ENCODE measurements around the gene CDKN2A.

Gene CDKN2A

DNA sequence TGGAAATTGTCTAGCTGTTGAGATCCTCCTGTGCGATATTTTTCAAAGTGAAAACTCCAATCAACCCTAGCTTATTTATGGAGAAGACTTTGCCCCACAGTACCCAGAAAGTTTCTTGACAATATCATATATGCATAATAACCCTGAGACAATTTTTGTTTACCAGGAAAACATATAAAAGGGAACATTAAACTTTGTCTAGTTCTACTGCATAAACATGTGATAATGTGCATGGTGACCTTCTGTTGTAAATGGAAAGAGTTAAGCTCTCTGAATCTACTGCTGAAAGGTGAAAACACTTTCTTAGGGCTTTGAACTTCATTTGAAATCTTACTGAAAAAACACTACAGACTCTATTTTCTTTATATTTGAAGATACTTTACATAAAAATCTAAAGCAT lies 47.2 kb upstream of the CDKN2A start:
- Histone ChIP-seq H3K36me3 (ENCODE audit: insufficient read depth, low read length) (no peaks in the 10 kb centered on the region), H2AFZ (ENCODE audit: low read length) (no peak overlapping the region), H3K9ac (ENCODE audit: low read depth, low read length, poor library complexity, severe bottlenecking) (no peak overlapping the region), H3K9me3 (ENCODE audit: insufficient read depth, low read depth, low read length) (no peaks in the 10 kb centered on the region), H3K4me2 (ENCODE audit: low read depth, low read length, poor library complexity, severe bottlenecking) (no peak overlapping the region), H3K79me2 (ENCODE audit: insufficient read depth, low read length) (no peaks in the 10 kb centered on the region), H3F3A (ENCODE audit: low read depth) (no peaks in the 10 kb centered on the region), H3K4me1 (ENCODE audit: insufficient read depth, low read length, poor library complexity, severe bottlenecking) (peaks cover 19% of the 10 kb centered on the region), H3K27me3 (ENCODE audit: insufficient read depth, low read length, poor library complexity, severe bottlenecking) (no peaks in the 10 kb centered on the region), H3K9me2 (replicated peaks; ENCODE audit: low read depth, low read length) (no peaks in the 10 kb centered on the region), H4K20me1 (ENCODE audit: insufficient read depth, low read length, poor library complexity, severe bottlenecking) (no peaks in the 10 kb centered on the region), H3K4me3 (ENCODE audit: low read length, poor library complexity, severe bottlenecking) (no peak overlapping the region)
- TF ChIP-seq, protein P1, sequence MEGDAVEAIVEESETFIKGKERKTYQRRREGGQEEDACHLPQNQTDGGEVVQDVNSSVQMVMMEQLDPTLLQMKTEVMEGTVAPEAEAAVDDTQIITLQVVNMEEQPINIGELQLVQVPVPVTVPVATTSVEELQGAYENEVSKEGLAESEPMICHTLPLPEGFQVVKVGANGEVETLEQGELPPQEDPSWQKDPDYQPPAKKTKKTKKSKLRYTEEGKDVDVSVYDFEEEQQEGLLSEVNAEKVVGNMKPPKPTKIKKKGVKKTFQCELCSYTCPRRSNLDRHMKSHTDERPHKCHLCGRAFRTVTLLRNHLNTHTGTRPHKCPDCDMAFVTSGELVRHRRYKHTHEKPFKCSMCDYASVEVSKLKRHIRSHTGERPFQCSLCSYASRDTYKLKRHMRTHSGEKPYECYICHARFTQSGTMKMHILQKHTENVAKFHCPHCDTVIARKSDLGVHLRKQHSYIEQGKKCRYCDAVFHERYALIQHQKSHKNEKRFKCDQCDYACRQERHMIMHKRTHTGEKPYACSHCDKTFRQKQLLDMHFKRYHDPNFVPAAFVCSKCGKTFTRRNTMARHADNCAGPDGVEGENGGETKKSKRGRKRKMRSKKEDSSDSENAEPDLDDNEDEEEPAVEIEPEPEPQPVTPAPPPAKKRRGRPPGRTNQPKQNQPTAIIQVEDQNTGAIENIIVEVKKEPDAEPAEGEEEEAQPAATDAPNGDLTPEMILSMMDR (conservative IDR thresholded peaks at IDR 0.05; ENCODE audit: low read length): no peak
- no peak for TF ChIP-seq EZH2phosphoT487 (IDR thresholded peaks at IDR 0.05; ENCODE audit: borderline replicate concordance)

GRCh38 chr9:22040760-22041159 lies 46.6 kb upstream of the CDKN2A start:
- Histone ChIP-seq H3K79me2 (ENCODE audit: insufficient read depth, low read length) (no peaks in the 10 kb centered on the region), H3K4me2 (ENCODE audit: low read depth, low read length, poor library complexity, severe bottlenecking) (no peak overlapping the region), H3K27me3 (ENCODE audit: insufficient read depth, low read length, poor library complexity, severe bottlenecking) (no peaks in the 10 kb centered on the region), H3K36me3 (ENCODE audit: insufficient read depth, low read length) (no peaks in the 10 kb centered on the region), H4K20me1 (ENCODE audit: insufficient read depth, low read length, poor library complexity, severe bottlenecking) (no peaks in the 10 kb centered on the region), H3K9me3 (ENCODE audit: insufficient read depth, low read depth, low read length) (no peaks in the 10 kb centered on the region), H3K9ac (ENCODE audit: low read depth, low read length, poor library complexity, severe bottlenecking) (no peak overlapping the region), H2AFZ (ENCODE audit: low read length) (no peak overlapping the region), H3K9me2 (replicated peaks; ENCODE audit: low read depth, low read length) (no peaks in the 10 kb centered on the region), H3F3A (ENCODE audit: low read depth) (no peaks in the 10 kb centered on the region), H3K4me1 (ENCODE audit: insufficient read depth, low read length, poor library complexity, severe bottlenecking) (peaks cover 20% of the 10 kb centered on the region), H3K4me3 (ENCODE audit: low read length, poor library complexity, severe bottlenecking) (no peak overlapping the region)
- TF ChIP-seq, protein P1 (conservative IDR thresholded peaks at IDR 0.05; ENCODE audit: low read length): no peak
- TF ChIP-seq EZH2phosphoT487 (IDR thresholded peaks at IDR 0.05; ENCODE audit: borderline replicate concordance): no peak

- no peak for TF ChIP-seq EZH2phosphoT487 (IDR thresholded peaks at IDR 0.05; ENCODE audit: borderline replicate concordance)
- TF ChIP-seq, protein P1 (conservative IDR thresholded peaks at IDR 0.05; ENCODE audit: low read length): no peak
- H4K20me1 ChIP-seq (ENCODE audit: insufficient read depth, low read length, poor library complexity, severe bottlenecking): no peaks in the 10 kb centered on the region
- no peaks in the 10 kb centered on the region for H3K27me3 ChIP-seq (ENCODE audit: insufficient read depth, low read length, poor library complexity, severe bottlenecking)
- H3K79me2 ChIP-seq (ENCODE audit: insufficient read depth, low read length): no peaks in the 10 kb centered on the region
- H3K4me3 ChIP-seq (ENCODE audit: low read length, poor library complexity, severe bottlenecking): no peak overlapping the region
- H3F3A ChIP-seq (ENCODE audit: low read depth): no peaks in the 10 kb centered on the region
- no peaks in the 10 kb centered on the region for H3K9me2 ChIP-seq (replicated peaks; ENCODE audit: low read depth, low read length)
- H3K9me3 ChIP-seq (ENCODE audit: insufficient read depth, low read depth, low read length): no peaks in the 10 kb centered on the region
- no peaks in the 10 kb centered on the region for H3K36me3 ChIP-seq (ENCODE audit: insufficient read depth, low read length)
- H2AFZ ChIP-seq (ENCODE audit: low read length): no peak overlapping the region
- H3K4me1 ChIP-seq (ENCODE audit: insufficient read depth, low read length, poor library complexity, severe bottlenecking): peaks cover 32% of the 10 kb centered on the region
- H3K4me2 ChIP-seq (ENCODE audit: low read depth, low read length, poor library complexity, severe bottlenecking): no peak overlapping the region
- H3K9ac ChIP-seq (ENCODE audit: low read depth, low read length, poor library complexity, severe bottlenecking): no peak overlapping the region
Observed at GRCh38 chr9:22039258-22039657, 45.1 kb upstream of the CDKN2A start.

Measured in Loucy (cell line).